OCI-LY3 (cell line): ENCODE data around the gene DOHH.

Experiments
- CTCF ChIP-seq: fragments of 200-600, 300-600 bp; sonication (generic); IDR thresholded peaks from 2 replicates; pipeline ENCODE4 v1.5.1; 2014; ENCODE audit warnings: antibody characterized with exemption, low read length, low read depth
- EZH2phosphoT487 ChIP-seq: fragments of 200-600 bp; shearing (Covaris generic); IDR thresholded peaks from 2 replicates; pipeline ENCODE4 v1.6.1; 2018; ENCODE audit warnings: antibody characterized with exemption, mixed run types, low read depth

- TF ChIP-seq CTCF (no peak), EZH2phosphoT487 (no peak)
These were observed 23.0 kb upstream of the DOHH start for GRCh38 chr19:3523361-3524077.
